NCI-H1105 (cell line): ENCODE results near the gene KRT79.

ENCODE experiments used
- DNase-seq: peaks from one replicate; lab custom pipeline; 2025; lab: John Stamatoyannopoulos, UW

Gene KRT79

DNA sequence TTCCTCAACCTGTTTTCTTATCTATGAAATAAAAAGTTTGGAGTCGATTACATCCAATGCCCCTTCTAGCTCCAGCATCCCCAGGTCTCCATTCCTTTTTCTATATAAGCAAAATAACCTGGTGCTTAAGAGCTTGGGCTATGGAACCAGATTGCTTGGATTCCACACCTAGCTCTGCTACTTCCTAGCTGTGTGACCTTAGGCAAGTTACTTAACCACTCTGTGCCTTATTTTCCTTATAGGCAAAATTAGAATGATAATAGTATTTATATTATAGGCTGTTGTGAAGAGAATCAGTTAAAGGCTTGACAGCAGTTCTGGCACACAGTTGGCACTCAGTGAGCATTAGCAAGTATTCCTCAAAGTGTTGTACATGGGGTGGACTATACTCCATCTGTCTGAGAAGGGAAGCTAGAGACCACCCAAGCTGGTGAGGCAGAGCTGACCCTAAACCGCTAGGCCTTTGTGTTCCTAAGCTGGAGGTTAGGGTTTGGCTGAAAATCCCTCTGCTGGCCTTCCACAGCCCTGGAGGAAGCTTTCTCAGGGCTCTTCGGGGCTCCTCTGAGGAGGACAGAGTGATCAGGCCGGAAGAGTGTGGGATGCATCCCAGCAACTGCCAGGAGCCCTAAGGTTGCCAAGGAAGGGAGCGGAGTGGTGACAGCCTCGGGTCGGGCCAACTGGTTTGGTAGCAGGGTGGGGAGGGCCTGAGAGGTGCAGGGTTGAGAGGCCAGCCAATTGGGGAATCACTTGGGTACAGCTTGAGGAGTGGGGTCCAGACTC, 14.2 kb downstream of the KRT79 start:
- DNase-seq, result no peak

GRCh38 chr12:52818887-52819420, 15.2 kb downstream of the KRT79 start:
- DNase-seq, result no peak

- DNase-seq, result no peak
Observed at GRCh38 chr12:52818388-52818787, 15.7 kb downstream of the KRT79 start.

GRCh38 chr12:52817699-52818238, 16.3 kb downstream of the KRT79 start:
- no peak for DNase-seq

DNA sequence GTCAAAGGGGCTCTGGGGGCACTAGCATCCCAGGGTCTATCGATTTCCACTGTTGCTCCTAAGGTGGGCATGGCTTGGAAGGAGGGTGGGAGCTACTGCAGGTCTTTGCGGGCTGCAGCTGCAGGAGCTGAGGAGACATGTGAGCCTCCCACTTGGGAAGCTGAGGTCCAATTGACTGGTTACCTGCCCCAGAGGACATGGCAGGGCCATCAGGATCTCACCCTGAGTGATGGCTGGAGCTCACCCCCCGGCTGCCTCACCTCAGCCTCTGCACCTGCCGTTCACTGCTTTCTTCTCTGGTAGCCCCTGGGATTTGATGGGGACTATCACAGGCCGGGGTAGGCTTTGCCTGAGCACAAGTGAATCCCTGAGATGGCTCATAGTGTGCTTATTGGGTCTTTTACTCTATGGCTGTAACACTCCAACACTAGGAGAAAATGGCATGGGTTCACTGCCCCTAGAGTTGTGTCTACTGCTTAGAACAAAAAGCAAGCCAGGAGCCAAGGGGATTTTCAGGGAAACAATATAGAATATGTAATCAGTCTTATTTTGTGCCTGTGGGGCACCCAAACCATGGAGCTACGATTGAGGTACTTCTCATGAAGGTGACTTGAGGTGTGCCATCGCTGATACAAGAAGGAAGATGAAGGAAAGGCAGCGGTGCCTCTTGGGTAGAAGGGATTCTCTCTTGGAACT, 17.0 kb downstream of the KRT79 start:
- DNase-seq, result no peak

DNA sequence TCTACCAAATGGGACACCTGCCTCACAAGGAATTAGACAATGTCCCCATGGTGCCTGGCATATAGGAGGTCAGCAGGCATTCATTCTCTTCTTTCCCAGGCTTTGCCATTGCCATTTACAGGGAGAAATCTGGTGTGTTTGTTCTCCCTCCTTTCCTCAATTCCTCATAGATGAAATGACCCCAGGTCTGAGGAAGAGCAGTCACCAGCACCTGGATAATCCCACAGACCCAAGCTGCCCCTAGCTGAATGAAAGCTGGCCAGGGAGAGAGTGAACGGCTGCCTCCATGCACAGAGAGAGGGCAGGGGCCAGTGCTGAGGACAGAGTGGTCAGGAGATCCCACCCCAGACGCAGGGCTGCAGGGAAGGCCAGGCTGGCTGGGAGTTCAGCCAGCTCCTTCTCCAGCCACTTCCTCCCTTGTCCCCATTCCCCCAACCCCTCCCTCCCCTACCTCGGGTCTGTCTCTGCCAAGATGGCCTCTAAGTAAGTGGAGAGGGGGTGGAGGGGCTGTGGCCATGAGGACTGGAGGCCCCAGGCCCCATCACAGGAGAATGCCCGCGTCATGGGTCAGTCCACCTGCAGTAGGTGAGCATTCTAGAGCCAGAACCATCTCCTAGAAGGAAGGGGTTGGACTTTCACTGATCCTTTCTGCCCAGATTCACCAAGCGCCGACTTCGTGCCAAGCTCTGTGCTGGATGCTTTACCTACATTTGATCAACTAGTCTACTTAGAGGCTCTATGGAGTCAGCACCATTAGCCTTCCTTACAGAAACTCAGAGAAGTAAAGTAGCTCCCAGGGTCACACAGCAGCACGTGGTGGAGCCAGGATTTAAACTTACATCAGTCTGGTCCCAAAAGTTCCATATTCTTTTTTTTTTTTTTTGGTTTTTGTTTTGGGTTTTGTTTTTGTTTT, 18.2 kb downstream of the KRT79 start:
- DNase-seq, result no peak

GRCh38 chr12:52815161-52815560, 18.9 kb downstream of the KRT79 start:
- DNase-seq, result no peak

- no peak for DNase-seq
Observed at GRCh38 chr12:52814710-52815155, 19.4 kb downstream of the KRT79 start.

GRCh38 chr12:52813885-52814709, 20.0 kb downstream of the KRT79 start, which contains the start of gene KRT4:
Gene KRT4 (minus strand): TSS chr12:52814116. CDS start chr12:52814058, 58 bp downstream.
- no peak for DNase-seq

GRCh38 chr12:52813203-52813819, 20.8 kb downstream of the KRT79 start:
- DNase-seq, result no peak

DNA sequence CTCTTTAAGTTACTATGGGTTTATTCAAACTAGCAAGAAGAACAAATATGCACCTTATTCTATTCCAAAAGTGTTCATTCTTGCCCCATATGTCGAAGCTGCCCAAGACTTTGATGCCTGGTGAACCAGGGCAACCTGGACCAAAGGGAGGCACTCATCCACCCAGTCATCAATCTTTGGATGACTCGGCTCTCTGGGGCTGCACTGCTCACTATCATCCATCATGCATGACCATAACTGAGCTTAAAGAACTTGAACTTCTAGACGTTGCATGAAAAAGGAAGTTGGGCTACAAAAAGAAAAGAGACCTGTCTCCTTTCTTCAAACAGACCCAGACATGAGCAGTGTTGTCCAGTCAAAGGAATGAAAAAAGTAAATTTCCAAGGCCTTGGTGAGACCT, 21.4 kb downstream of the KRT79 start:
- no peak for DNase-seq

- no peak for DNase-seq
Observed at GRCh38 chr12:52812073-52812400, 22.1 kb downstream of the KRT79 start.

GRCh38 chr12:52811191-52812072, 22.7 kb downstream of the KRT79 start:
- DNase-seq, result no peak

DNA sequence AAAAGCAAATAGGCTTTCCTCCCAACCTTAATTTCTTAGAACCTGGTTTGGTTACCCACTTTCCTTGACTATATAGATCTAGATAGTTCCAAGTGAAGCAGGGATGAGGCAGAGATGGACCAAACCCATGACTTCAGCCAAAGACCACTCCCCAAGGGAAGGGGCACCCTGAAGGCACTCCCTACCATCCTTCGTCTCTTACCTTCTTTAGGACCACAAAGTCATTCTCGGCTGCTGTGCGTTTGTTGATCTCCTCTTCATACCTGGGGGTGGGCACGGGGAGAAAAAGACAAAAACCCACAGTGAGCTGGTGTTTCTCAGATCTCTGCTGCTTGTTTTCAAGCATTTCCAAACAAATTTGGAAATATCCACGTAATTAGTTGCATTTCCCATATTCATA, 23.6 kb downstream of the KRT79 start:
- no peak for DNase-seq

DNA sequence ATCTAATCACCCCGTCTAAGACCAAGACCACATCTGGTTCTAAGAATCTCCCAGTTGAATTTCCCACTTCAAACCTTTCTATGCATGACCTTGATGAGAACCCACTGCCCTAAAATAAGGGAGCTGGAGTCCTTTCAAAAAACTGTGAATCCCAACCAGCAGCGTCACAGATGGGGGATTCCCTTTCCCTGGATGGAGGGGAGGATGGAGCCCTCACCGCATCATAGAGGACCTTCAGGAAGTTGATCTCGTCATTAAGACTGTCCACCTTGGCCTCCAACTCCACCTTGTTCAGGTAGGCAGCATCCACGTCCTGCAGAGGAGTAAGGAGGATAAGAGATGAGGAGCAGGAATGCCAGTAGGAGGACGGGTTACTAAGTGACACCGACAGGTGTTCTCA, 24.9 kb downstream of the KRT79 start:
- DNase-seq, result no peak

DNA sequence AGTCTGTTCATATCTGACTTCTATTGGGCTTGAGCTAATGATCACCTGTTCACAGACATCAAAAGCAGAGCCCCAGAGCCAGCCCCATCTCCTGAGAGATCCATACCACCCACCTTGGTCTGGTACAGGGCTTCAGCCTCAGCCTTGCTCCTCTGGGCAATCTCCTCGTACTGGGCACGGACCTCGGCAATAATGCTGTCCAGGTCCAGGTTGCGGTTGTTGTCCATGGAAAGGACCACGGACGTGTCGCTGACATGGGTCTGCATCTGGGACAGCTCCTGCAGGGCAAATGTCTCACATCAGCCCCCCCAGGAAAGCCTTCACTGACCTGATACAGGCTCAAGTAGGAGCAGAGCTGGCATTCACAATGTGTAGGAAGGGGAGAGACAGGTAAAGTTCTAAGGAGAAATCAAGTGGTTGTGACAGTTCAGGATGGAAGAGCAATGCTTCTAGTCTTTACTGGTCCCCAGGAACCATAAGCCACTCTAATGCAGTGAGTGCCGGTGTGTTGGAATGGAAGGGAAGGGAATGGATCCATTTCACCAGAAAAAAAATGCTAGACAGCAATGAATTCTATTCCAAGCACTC, 25.4 kb downstream of the KRT79 start:
- no peak for DNase-seq

- no peak for DNase-seq
Observed at GRCh38 chr12:52807544-52808470, 26.3 kb downstream of the KRT79 start.
